Activated CD4-positive, CD25-positive, alpha-beta regulatory T cell (primary cell): ENCODE results near the gene CCND3.
"Not testable (repeated sequence)": the region's sequence is repeated elsewhere in the genome, so short reads cannot be mapped to it uniquely, and the experiment has no call there.

Experiments used
- DNase-seq, 4 experiments: peaks; one replicate each; lab custom pipeline; 2025; lab: John Stamatoyannopoulos, UW

The CCND3 gene

GRCh38 chr6:41947581-41948220 lies 6.1 kb upstream of the CCND3 start:
- DNase-seq: no peak

- no peak for DNase-seq
These were observed 1.8 kb upstream of the CCND3 start for GRCh38 chr6:41943456-41943855.

- not testable (repeated sequence) for DNase-seq
These were observed 1.3 kb upstream of the CCND3 start for GRCh38 chr6:41942882-41943281.

- no peak for DNase-seq
These were observed 651 bp upstream of the CCND3 start for GRCh38 chr6:41942067-41942851.

GRCh38 chr6:41940759-41941279 lies 789 bp downstream of the CCND3 start:
- DNase-seq: no peak

GRCh38 chr6:41939848-41940758 lies 1.5 kb downstream of the CCND3 start:
- peak in 2 of 4 experiments; percentile 28 to 36 for DNase-seq

- no peak for DNase-seq
These were observed 2.3 kb downstream of the CCND3 start for GRCh38 chr6:41939176-41939847.

- no peak for DNase-seq
These were observed 2.9 kb downstream of the CCND3 start for GRCh38 chr6:41938590-41939175.

GRCh38 chr6:41937861-41938574 lies 3.6 kb downstream of the CCND3 start:
- peak in 1 of 4 experiments; percentile 29 for DNase-seq

- no peak for DNase-seq
These were observed 4.1 kb downstream of the CCND3 start for GRCh38 chr6:41937472-41937860.

GRCh38 chr6:41936073-41936837 lies 5.4 kb downstream of the CCND3 start:
- peak; percentile 25 to 73 (median 62) for DNase-seq

GRCh38 chr6:41935685-41936072 lies 5.9 kb downstream of the CCND3 start:
- no peak for DNase-seq

- DNase-seq: no peak
These were observed 6.4 kb downstream of the CCND3 start for GRCh38 chr6:41935193-41935574.

- no peak for DNase-seq
These were observed 7.1 kb downstream of the CCND3 start for GRCh38 chr6:41934278-41935192.

GRCh38 chr6:41932378-41932777 lies 9.2 kb downstream of the CCND3 start:
- no peak for DNase-seq

- DNase-seq: no peak
These were observed 9.8 kb downstream of the CCND3 start for GRCh38 chr6:41931792-41932191.

GRCh38 chr6:41929924-41930323 lies 11.7 kb downstream of the CCND3 start:
- DNase-seq: no peak

GRCh38 chr6:41927253-41927652 lies 14.4 kb downstream of the CCND3 start:
- no peak for DNase-seq

- DNase-seq: no peak
These were observed 19.5 kb downstream of the CCND3 start for GRCh38 chr6:41922154-41922553.
